22Rv1 (cell line): ENCODE results near the gene ZNF672.
A peak's percentile ranks its signal among the peaks of the same experiment; 100 is the strongest.
"Not testable (repeated sequence)": the region's sequence is repeated elsewhere in the genome, so short reads cannot be mapped to it uniquely, and the experiment has no call there.

Experiments used
- H3K27ac ChIP-seq: fragments of 450-650 bp; 2 replicates; pipeline ENCODE4 v1.5.1; 2017
- CTCF ChIP-seq: fragments of 450-650 bp; IDR thresholded peaks from 2 replicates; pipeline ENCODE4 v1.5.1; 2017; ENCODE audit warnings: mild to moderate bottlenecking
- ZFX ChIP-seq: fragments of 450-650 bp; IDR thresholded peaks from 2 replicates; pipeline ENCODE4 v1.6.1; 2017; ENCODE audit warnings: antibody characterized with exemption, borderline replicate concordance

ZNF672 gene

GRCh38 chr1:248837781-248838356 lies at the start of gene ZNF672:
ZNF672 (plus strand) TSS chr1:248838224; CDS start chr1:248847275, 9,051 bp downstream.
- H3K27ac ChIP-seq, result peak within 1 kb of the TSS; percentile 100
- no peak for TF ChIP-seq ZFX
- no peak for TF ChIP-seq CTCF

- TF ChIP-seq ZFX, result no peak
- TF ChIP-seq CTCF, result no peak
- no peak overlapping the region for H3K27ac ChIP-seq
These were observed 49.7 kb upstream of the ZNF672 start for GRCh38 chr1:248788327-248788726.

- not testable (repeated sequence) for H3K27ac ChIP-seq
These were observed 48.7 kb upstream of the ZNF672 start for GRCh38 chr1:248789337-248789736.

- no peak overlapping the region for H3K27ac ChIP-seq
- TF ChIP-seq CTCF, result no peak
- TF ChIP-seq ZFX, result no peak
These were observed 47.6 kb upstream of the ZNF672 start for GRCh38 chr1:248790456-248790855.

GRCh38 chr1:248791010-248791409 lies 47.0 kb upstream of the ZNF672 start:
- TF ChIP-seq ZFX (no peak), CTCF (no peak)
- no peak overlapping the region for H3K27ac ChIP-seq

- H3K27ac ChIP-seq, result no peak overlapping the region
- TF ChIP-seq CTCF (no peak), ZFX (no peak)
These were observed 45.7 kb upstream of the ZNF672 start for GRCh38 chr1:248792342-248792741.

GRCh38 chr1:248793592-248793991 lies 44.4 kb upstream of the ZNF672 start:
- TF ChIP-seq ZFX (no peak), CTCF (no peak)
- H3K27ac ChIP-seq, result no peak overlapping the region

- H3K27ac ChIP-seq, result not testable (repeated sequence)
These were observed 43.4 kb upstream of the ZNF672 start for GRCh38 chr1:248794663-248795062.
